Ishikawa (cell line): ENCODE measurements around the gene NECAB2.

ENCODE experiments used
- CEBPB ChIP-seq: IDR thresholded peaks from 2 replicates; pipeline ENCODE4 v1.6.1; 2012
- CREB1 ChIP-seq: IDR thresholded peaks from 2 replicates; pipeline ENCODE4 v1.6.1; 2012; ENCODE audit warnings: low read depth
- EP300 ChIP-seq: IDR thresholded peaks from 2 replicates; pipeline ENCODE4 v1.6.1; 2012; ENCODE audit warnings: borderline replicate concordance
- MAX ChIP-seq: IDR thresholded peaks from 2 replicates; pipeline ENCODE4 v1.6.1; 2012
- TAF1 ChIP-seq: IDR thresholded peaks from 2 replicates; pipeline ENCODE4 v1.6.1; 2012; ENCODE audit warnings: low read depth, mild to moderate bottlenecking
- YY1 ChIP-seq: IDR thresholded peaks from 2 replicates; pipeline ENCODE4 v1.6.1; 2012; ENCODE audit warnings: low read depth
- ZBTB7A ChIP-seq: IDR thresholded peaks from 2 replicates; pipeline ENCODE4 v1.6.1; 2012; ENCODE audit warnings: low read depth

- TF ChIP-seq CEBPB, result no peak
- TF ChIP-seq CREB1, result no peak
- TF ChIP-seq TAF1, result no peak
- no peak for TF ChIP-seq EP300
- no peak for TF ChIP-seq ZBTB7A
- no peak for TF ChIP-seq YY1
- no peak for TF ChIP-seq MAX
Observed at GRCh38 chr16:84015399-84015798, 47.4 kb downstream of the NECAB2 start.
